Neural cell (in vitro differentiated cells): ENCODE results near the gene SLC2A8. TPM values are rescaled to one million over a fixed set of nuclear protein-coding genes. Genes with fewer than 3 reads are reported as not detected.

ENCODE experiments used
- H2AFZ ChIP-seq: fragments of 200-600, 300-800 bp; sonication (generic), shearing (Covaris generic); 2 replicates; pipeline ENCODE4 v1.6.0; 2014; ENCODE audit warnings: low read depth, mild to moderate bottlenecking, antibody characterized with exemption, low read length, moderate library complexity
- H3F3A ChIP-seq: fragments of 200-600 bp; shearing (Covaris generic); 2 replicates; pipeline ENCODE4 v1.6.1; 2016; ENCODE audit warnings: mild to moderate bottlenecking, moderate library complexity, mixed read lengths, antibody characterized with exemption, low read length; ENCODE audit not compliant: insufficient read depth, poor library complexity, severe bottlenecking
- H3K27ac ChIP-seq: fragments of 200-600, 300-800 bp; sonication (generic), shearing (Covaris generic); 2 replicates; pipeline ENCODE4 v1.5.1; 2014; ENCODE audit warnings: mild to moderate bottlenecking, low read length, moderate library complexity
- H3K27me3 ChIP-seq: fragments of 300-800, 200-600 bp; sonication (generic), shearing (Covaris generic); 2 replicates; pipeline ENCODE4 v1.6.0; 2014; ENCODE audit warnings: mild to moderate bottlenecking, low read depth, low read length, moderate library complexity; ENCODE audit not compliant: insufficient read depth
- H3K36me3 ChIP-seq: fragments of 300-800, 200-600 bp; sonication (generic), shearing (Covaris generic); 2 replicates; pipeline ENCODE4 v1.5.1; 2014; ENCODE audit warnings: mild to moderate bottlenecking, antibody characterized with exemption, low read length, moderate library complexity; ENCODE audit not compliant: insufficient read depth
- H3K4me2 ChIP-seq: fragments of 300-800, 200-600 bp; sonication (generic), shearing (Covaris generic); 2 replicates; pipeline ENCODE4 v1.6.0; 2014; ENCODE audit warnings: mild to moderate bottlenecking, low read length
- H3K4me3 ChIP-seq: fragments of 300-800, 200-600 bp; sonication (generic), shearing (Covaris generic); 2 replicates; pipeline ENCODE4 v1.5.1; 2014; ENCODE audit warnings: mild to moderate bottlenecking, low read length, moderate library complexity
- H3K79me2 ChIP-seq: fragments of 200-600 bp; shearing (Covaris generic); replicated peaks from 2 replicates; pipeline ENCODE4 v1.6.0; 2014; ENCODE audit warnings: mild to moderate bottlenecking, low read length, moderate library complexity; ENCODE audit not compliant: insufficient read depth
- H3K9ac ChIP-seq: fragments of 300-800, 200-600 bp; sonication (generic), shearing (Covaris generic); 2 replicates; pipeline ENCODE4 v1.6.1; 2016; ENCODE audit warnings: mild to moderate bottlenecking, low read length, mixed read lengths
- H3K9me2 ChIP-seq: fragments of 200-600 bp; shearing (Covaris generic); 2 replicates; pipeline ENCODE4 v1.6.1; 2016; ENCODE audit warnings: mild to moderate bottlenecking, low read length, mixed read lengths; ENCODE audit not compliant: insufficient read depth
- H3K9me3 ChIP-seq: fragments of 200-600, 300-800 bp; sonication (generic), shearing (Covaris generic); 2 replicates; pipeline ENCODE4 v1.6.1; 2016; ENCODE audit warnings: mild to moderate bottlenecking, mixed run types, low read length, moderate library complexity, mixed read lengths
- H4K20me1 ChIP-seq: fragments of 200-600 bp; shearing (Covaris generic); 2 replicates; pipeline ENCODE4 v1.6.1; 2016; ENCODE audit warnings: mild to moderate bottlenecking, mixed run types; ENCODE audit not compliant: insufficient read depth
- CTCF ChIP-seq: fragments of 450-650 bp; IDR thresholded peaks from 2 replicates; pipeline ENCODE4 v1.5.1; 2014; ENCODE audit warnings: antibody characterized with exemption, mild to moderate bottlenecking, moderate library complexity; ENCODE audit not compliant: poor library complexity, severe bottlenecking
- EP300 ChIP-seq: fragments of 450-650 bp; conservative IDR thresholded peaks from 2 replicates; pipeline ENCODE4 v1.6.1; 2014; ENCODE audit warnings: antibody characterized with exemption, mild to moderate bottlenecking, moderate library complexity; ENCODE audit not compliant: poor library complexity, severe bottlenecking
- EZH2 ChIP-seq: fragments of 200-600, 300-800 bp; shearing (Covaris generic), sonication (generic); IDR thresholded peaks from 2 replicates; pipeline ENCODE4 v1.6.1; 2014; ENCODE audit warnings: antibody characterized with exemption, low read length, borderline replicate concordance, mild to moderate bottlenecking; ENCODE audit not compliant: insufficient read depth, poor library complexity, severe bottlenecking
- MXI1 ChIP-seq: fragments of 450-650 bp; conservative IDR thresholded peaks from 2 replicates; pipeline ENCODE4 v1.6.1; 2014; ENCODE audit warnings: antibody characterized with exemption, mild to moderate bottlenecking; ENCODE audit not compliant: poor library complexity, severe bottlenecking
- POLR2AphosphoS5 ChIP-seq: IDR thresholded peaks from 2 replicates; pipeline ENCODE4 v1.6.1; 2012
- RAD21 ChIP-seq: fragments of 450-650 bp; conservative IDR thresholded peaks from 2 replicates; pipeline ENCODE4 v1.6.1; 2014; ENCODE audit warnings: antibody characterized with exemption, mild to moderate bottlenecking, moderate library complexity
- REST ChIP-seq: IDR thresholded peaks from 2 replicates; pipeline ENCODE4 v1.6.1; 2012; ENCODE audit warnings: borderline replicate concordance
- SMC3 ChIP-seq: fragments of 450-650 bp; conservative IDR thresholded peaks from 2 replicates; pipeline ENCODE4 v1.6.1; 2014; ENCODE audit warnings: antibody characterized with exemption, mild to moderate bottlenecking, moderate library complexity; ENCODE audit not compliant: poor library complexity
- TAF1 ChIP-seq: IDR thresholded peaks from 2 replicates; pipeline ENCODE4 v1.6.1; 2012; ENCODE audit warnings: low read depth
- polyA plus RNA-seq: library from polyadenylated mRNA; depleted of rRNA; stranded (reverse); fragments of >200 nt; gene quantifications from 2 replicates; pipeline ENCODE4 v1.2.3, GENCODE V29; 2014

The SLC2A8 gene
- polyA plus RNA-seq, 1 donor from 2014 or later: 10.2 TPM

- Histone ChIP-seq H3K4me3 (no peak overlapping the region), H3K27ac (no peak overlapping the region), H3K36me3 (no peaks in the 10 kb centered on the region), H3K4me2 (no peak overlapping the region), H3K9ac (no peak overlapping the region), H4K20me1 (no peaks in the 10 kb centered on the region), H2AFZ (no peak overlapping the region), H3F3A (no peaks in the 10 kb centered on the region), H3K9me3 (no peaks in the 10 kb centered on the region), H3K27me3 (no peaks in the 10 kb centered on the region), H3K79me2 (no peaks in the 10 kb centered on the region), H3K9me2 (no peaks in the 10 kb centered on the region)
- TF ChIP-seq TAF1 (no peak), SMC3 (no peak), MXI1 (no peak)
Observed at GRCh38 chr9:127406799-127407491, 10.0 kb downstream of the SLC2A8 start.

- TF ChIP-seq EZH2: no peak
- Histone ChIP-seq H3K9me2 (no peaks in the 10 kb centered on the region), H3K79me2 (no peaks in the 10 kb centered on the region), H3K4me2 (no peak overlapping the region), H3F3A (no peaks in the 10 kb centered on the region), H3K9me3 (no peaks in the 10 kb centered on the region), H3K9ac (no peak overlapping the region), H3K27ac (no peak overlapping the region), H3K27me3 (no peaks in the 10 kb centered on the region), H2AFZ (no peak overlapping the region), H3K4me3 (no peak overlapping the region), H3K36me3 (no peaks in the 10 kb centered on the region), H4K20me1 (no peaks in the 10 kb centered on the region)
Observed at GRCh38 chr9:127407492-127407843, 10.5 kb downstream of the SLC2A8 start.

DNA sequence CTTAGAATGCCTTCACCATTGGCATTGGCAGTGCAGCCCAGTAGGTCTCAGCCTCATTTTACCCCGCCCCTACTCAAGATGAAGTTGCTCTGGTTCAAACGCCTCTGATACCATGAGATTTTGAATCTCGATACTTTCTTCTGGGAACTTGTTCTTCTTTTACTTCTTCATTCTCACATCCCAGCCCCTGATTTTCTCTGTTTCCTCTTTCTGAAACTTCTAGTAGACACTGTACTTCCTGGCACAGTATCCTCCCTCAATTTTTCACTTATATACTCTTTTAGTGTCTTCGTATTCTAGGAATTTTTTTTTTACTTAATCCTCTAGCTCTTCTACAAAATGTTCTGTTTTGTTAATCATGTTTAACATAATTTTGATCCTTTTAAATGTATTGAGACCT lies 14.2 kb downstream of the SLC2A8 start:
- Histone ChIP-seq H3F3A (no peaks in the 10 kb centered on the region), H2AFZ (no peak overlapping the region), H3K36me3 (no peaks in the 10 kb centered on the region), H3K27ac (no peak overlapping the region), H3K79me2 (no peaks in the 10 kb centered on the region), H3K9me3 (no peaks in the 10 kb centered on the region), H3K27me3 (no peaks in the 10 kb centered on the region), H3K9ac (no peak overlapping the region), H3K9me2 (no peaks in the 10 kb centered on the region), H3K4me3 (no peak overlapping the region), H3K4me2 (no peak overlapping the region), H4K20me1 (no peaks in the 10 kb centered on the region)
- TF ChIP-seq TAF1 (no peak), EZH2 (no peak), SMC3 (no peak), CTCF (no peak), RAD21 (no peak), MXI1 (no peak), POLR2AphosphoS5 (no peak), EP300 (no peak), REST (no peak)
